PC-9 (cell line): ENCODE results near the gene PYM1.

Experiments used
- CTCF ChIP-seq: fragments of 200-600 bp; sonication (generic); conservative IDR thresholded peaks from 2 replicates; pipeline ENCODE4 v1.6.1; 2017; ENCODE audit warnings: mixed run types, antibody characterized with exemption, mild to moderate bottlenecking, moderate library complexity
- EZH2 ChIP-seq: fragments of 200-600 bp; sonication (generic); IDR thresholded peaks from 2 replicates; pipeline ENCODE4 v1.8.0; 2017; ENCODE audit warnings: antibody characterized with exemption, low read depth

DNA sequence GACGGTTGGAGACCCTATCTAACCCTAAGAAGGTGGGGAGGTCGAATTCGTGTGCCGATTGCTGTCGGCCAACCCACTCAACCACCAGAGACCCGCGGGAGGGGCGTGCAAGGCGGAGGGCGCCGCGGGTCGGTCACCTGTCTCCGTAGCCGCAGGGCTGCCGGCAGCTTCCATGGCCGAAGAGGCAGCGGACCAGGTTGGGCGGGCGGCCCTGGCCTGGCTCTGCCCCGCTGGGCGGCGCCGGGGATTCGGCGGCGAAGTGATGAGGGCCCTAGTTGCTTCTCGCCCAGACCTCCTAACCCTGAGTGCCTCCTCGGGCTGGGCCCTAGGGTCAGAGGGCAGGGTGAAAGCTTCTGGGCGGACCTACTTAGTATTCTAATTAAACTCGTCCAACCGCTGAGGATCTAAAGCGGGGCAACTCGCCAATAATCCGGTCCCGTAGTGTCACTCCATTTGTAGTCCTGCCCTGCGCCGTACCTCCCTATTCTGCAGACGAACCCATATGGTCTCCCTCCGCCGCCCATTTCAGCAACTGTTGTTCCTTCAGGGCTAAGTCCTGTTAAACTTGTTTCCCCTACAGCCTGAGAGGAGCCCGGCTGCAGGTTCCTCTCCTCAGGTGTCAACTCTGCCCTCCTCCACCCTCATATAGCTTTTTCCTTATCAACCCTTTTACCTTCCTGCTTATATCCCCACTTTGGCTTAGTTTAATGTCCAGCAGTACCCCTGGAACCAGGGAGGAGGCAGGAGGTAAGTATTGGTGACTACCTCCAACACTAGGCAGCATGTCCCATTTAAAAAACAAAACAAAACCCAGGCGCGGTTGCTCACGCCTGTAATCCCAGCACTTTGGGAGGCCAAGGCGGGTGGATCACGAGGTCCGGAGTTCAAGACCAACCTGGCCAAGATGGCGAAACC, at the start of gene PYM1:
- no peak; the same call in 1 of the 2 replicates for TF ChIP-seq CTCF
- TF ChIP-seq EZH2 = no peak
